ENCODE results near the gene CREB5.

The CREB5 gene

GRCh38 chr7:28695300-28696295 lies 283.3 kb downstream of the CREB5 start:
- no peak for FAIRE-seq

DNA sequence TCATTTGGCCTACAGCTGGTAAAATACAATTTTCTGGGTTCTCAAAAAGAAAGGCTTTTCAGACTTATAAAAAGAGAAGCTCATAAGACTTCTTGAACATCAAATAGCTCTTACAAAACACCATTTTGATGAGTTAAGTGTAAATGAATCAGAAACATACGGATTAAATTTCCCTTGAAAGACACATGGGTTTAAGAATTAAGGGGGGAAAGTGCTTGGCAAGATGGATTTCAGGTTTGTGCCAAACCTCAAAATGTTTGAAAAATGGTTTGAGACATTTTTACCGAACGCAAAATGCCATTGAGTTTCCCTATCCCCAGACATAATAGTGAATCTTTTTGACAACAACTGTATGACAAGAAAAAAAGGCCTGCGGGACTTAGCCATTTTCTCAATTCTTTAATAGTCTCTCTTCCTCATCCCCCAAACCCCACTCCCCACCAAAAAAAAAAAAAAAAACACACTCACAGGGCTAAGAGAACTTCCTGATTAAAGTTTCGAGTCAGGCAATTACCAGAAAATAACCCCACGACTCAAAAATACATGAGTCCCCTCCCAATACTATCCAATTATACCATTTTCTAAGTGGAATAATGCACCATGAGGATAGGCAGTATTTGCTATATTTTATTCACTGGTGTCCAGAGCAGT lies 285.7 kb downstream of the CREB5 start:
- FAIRE-seq: no peak

DNA sequence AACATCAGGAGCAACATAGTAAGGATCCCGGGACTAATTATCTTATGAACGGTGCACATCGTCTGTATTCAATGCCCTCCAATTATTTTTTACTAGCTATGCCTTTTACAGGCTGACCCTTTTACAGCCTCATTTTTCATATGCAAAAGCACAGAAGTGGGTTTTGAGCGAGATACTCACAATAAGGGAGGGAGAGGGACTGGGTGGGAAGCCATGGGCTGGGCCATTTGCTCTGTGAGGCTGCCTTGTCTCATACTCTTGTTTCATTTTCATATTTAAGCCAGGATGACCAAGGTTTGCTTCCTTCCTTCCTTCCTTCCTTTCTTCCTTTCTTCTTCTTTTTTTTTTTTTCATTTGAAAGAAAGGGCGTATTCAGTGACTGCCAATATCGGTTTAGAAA lies 286.5 kb downstream of the CREB5 start:
- FAIRE-seq: no peak

DNA sequence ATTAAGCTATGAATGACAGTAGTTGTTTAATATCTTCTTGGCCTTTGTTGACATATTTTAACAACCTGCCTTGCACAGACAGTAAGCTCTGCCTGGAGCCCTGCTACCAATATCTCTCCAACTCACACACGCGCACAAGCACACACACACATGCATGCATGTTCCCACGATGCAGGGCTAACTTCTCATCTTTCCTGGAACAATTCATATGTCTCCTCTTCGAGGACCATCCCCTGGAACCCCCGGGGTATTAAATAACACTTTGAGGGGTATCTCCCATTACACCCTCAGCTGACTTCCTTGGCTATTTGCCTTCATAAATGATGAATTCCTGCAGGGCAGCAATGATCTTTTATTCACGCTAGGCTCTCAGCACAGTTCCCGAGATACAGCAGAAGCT lies 287.8 kb downstream of the CREB5 start:
- no peak for FAIRE-seq

GRCh38 chr7:28700790-28701203 lies 288.5 kb downstream of the CREB5 start:
- FAIRE-seq: no peak

DNA sequence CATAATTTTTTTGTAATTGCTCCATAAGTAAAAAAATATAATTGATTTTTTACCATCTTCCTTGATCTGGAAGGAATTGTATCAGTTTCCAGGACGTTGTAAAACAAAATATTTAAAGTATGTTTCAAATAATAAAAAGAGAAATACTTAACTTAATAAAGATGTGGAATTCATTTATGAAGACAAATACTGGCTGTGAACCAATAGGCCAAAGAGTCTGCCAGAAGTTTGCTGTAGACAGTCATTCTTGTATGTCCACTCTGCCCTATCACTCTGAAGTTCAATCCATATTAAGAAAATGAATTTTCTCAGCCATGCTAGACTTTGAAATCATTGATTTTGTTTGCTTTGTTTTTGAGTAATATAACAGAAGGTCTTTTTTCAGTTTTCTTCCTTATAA lies 289.4 kb downstream of the CREB5 start:
- no peak for FAIRE-seq

DNA sequence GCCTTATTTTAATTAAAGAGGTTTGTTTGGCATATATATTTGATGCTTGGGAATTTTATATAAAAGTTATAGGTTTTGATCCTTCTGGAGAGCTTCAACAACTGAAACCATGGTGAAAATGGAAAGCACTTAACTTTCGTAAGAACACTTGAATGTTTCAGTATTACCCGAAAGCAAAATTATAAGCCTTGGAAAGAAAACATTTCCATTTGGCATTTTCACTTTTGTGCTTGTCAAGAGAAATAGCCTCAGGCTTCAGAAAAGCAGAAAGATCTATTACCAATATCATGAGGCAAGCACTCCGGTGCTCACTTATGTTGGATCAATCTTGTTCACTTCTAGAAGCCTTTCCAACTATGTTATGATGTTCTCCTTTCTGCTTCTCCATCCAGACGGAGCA lies 289.9 kb downstream of the CREB5 start:
- no peak for FAIRE-seq

DNA sequence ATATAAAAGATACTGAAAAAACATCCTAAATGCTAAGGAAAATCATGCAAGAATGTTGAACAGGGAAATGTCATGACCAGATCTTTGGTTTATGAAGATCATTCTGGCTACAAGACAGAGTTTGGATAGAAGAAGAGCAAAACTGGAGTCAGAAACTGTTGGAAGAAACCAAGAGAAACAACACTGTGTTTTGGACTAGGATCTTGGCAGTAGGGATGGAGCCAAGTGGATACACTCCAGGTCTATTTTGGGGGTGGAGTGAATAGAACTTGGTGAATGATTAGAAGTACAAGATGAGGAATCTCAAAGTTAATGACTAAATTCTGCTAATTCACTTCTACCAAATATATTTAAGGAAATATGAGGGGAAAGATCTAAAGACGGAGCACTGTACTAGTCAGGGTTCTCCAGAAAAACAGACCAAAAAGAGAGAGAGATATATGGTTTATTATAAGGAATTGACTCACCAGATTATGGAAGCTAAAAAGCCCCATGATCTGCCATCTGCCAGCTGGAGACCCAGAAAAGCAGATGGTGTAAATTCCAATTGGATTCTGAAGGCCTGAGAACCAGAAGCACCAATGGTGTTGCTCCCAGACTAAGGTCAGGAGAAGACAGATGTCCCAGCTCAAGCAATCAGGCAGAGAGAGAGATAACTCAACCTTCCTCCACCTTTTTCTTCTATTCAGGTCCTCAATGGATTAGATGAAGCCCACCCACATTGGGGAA lies 290.9 kb downstream of the CREB5 start:
- FAIRE-seq: no peak

DNA sequence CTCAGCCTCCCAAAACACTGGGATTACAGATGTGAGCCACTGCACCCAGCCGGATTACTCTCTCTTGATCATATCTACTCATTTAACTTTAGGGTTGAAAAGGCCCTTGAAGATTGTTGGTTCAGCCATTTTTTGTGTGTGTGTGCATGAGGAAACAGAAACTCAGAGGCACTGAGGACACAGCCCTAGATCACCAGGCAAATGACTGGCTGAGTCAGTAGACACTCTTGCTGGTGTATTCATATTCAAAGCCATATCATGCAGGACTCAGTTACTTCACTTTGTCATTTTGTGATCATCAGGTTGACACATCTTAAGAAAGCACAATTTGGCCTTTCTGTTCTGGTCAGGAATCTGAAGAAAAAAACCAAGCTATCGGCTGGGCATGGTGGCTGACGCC lies 292.4 kb downstream of the CREB5 start:
- no peak for FAIRE-seq

DNA sequence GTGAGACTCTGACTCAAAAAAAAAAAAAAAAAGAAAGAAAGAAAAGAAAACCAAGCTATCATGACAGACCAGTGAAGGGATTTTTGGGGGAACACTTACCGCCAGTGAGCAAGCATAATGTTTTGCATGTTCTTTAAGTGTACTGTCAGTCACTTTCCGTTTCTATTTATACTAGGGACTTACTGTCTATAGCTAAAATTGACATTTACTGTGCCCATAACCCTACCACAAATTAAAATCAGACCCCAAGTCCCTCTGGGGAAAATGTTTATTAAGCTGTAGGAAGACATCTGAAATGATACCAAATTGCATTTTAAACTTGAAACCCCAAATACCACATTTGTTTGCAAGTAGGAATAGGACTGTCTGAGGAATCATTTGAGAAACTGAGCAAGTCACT lies 293.0 kb downstream of the CREB5 start:
- no peak for FAIRE-seq

DNA sequence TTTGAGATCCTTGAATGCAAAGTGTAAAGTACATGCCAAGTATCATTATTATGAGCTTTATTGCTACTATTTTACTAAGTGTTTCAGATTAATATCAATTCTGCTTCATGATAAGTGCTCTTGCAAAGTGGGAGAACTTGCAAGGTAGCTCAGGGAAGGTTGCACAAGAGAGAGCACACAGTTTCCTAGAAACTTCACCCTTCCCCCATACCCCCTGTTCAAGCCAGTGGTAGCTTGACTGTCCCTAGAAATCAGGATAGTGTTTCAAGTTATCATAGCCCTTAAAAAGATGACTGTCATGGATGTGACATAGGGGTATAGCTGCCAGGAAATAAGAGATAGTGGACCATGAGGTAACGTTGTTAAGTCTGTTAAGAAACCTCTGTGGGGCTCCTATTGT lies 294.3 kb downstream of the CREB5 start:
- no peak for FAIRE-seq

DNA sequence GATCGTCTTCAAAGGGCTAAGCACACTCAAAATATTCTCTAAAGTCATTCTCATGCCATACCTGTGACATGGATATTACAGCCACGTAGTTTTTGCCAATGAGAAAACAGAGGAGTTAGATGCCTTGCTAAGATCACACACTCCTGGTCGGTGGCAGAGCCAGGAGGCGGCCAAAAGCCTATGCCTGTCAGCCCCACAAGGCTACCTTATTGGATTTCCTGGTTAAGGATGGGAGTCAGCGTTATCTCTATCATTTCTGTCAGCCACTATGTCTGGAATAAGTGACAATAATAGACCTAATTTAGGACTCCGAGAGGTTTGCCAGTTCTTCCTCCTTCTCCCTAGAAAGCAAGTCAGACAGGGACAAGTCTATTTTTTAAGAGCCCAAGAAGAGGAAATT lies 295.0 kb downstream of the CREB5 start:
- no peak for FAIRE-seq

DNA sequence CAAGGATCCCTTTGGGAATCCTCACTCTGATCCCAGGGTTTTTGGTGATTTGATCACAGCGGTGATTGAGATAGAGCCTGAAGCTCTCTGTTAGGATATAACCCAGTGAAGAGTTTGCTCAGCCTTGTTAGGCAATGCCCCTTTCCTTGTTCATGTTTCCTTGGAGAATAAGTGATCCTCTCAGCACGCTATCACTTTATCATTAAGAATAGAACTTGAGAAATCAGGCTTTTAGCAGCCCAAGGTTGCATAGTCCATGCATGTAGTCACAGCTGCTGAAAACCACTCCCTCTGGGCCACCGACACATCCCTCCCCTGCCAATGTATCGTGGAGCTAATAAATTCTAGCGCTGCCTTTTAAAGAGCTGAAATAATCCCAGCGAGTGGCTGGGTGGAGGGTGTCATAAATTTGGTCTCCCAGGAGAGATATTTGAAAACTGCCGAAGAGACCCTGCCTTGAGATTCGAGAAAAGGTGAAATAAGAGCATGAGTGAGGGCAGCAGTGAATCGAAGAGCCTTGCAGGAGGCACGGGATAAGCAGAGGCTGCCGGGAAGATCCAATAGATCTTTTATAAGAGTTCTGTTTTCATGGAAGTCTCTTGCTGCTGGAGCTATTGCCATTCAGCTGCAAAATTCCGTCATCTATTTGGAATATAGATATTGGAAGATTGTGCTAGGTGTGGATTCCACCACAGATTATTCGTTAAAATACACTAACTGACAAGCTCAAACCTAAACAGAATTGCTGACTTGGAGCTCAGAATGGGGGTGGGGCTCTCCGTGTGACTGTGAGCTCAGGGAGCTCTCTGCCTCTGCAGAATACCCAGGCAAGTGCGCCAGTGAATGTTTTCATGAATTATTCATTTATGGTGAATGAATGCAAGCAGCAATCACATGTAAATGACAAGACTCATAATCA lies 296.0 kb downstream of the CREB5 start:
- no peak for FAIRE-seq

GRCh38 chr7:28709748-28710147 lies 297.4 kb downstream of the CREB5 start:
- no peak for FAIRE-seq

DNA sequence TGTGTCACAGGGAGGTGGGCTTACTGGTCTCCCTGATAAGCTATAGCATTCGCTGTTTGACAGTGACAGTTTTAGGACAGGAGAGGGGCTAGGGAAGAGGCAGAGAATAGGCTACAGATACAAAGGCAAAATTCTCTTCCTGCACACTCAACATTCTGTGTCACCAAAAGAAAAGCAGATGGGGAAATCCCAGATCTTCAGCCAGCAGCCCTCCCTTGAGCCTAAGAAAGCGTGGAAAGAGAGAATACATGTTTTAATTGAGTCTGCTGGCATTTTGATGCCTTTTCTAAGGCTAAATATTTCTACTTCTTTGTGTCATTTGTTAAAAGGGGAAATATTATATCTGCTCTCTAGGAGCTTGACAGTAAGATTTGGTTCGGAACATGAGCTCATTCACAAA lies 298.8 kb downstream of the CREB5 start:
- no peak for FAIRE-seq

DNA sequence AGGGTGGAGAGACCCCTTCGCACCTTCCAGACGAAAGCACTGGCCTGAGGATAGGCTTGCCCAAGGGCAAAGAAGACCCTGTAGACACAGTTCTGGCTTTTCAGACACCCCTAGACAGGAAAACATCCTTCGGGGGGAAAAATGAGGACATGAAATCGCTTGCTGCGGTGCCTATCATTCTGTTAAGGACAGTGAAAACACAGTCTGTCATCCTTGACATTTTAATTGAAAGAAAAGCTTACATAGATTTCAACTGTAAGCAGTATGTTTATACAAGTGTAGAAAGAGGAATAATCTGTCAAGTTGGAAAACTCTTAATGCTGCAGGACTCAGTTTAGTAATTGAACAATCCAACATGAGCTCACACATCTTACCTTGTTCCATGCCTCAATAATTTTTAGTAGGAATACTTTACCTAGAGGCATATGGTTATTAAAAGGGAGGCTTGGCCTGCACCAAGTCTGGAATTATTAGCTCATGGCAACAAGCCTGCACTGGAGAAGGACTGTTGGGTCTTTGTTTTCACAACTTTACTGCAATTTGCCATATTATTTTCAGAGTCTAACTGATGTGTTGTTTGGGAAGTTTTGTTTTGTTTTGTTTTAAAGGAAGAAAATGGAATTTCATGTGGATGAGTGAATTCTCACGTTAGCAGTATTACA lies 302.3 kb downstream of the CREB5 start:
- no peak for FAIRE-seq

- no peak for FAIRE-seq
Measured at GRCh38 chr7:28717445-28718054, 305.2 kb downstream of the CREB5 start.

GRCh38 chr7:28718055-28718481 lies 305.8 kb downstream of the CREB5 start:
- FAIRE-seq: no peak

DNA sequence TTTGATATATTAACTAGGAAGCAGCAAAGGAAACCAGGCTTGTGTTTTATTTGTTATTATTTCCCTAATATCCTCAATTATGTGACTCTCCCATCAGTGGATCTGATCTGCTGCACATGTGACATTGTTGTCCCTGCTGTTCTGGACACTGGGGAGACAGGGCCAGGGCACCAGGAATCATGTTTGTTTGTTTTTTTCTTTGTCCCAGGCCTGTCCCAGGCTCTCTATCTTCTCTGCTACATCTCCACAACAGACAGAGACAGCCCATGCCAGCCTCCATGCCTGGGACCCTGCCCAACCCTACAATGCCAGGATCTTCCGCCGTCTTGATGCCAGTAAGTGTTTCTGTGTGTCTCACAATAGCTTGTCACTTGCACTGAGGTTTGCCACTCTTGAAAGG lies 306.2 kb downstream of the CREB5 start:
- FAIRE-seq: no peak

DNA sequence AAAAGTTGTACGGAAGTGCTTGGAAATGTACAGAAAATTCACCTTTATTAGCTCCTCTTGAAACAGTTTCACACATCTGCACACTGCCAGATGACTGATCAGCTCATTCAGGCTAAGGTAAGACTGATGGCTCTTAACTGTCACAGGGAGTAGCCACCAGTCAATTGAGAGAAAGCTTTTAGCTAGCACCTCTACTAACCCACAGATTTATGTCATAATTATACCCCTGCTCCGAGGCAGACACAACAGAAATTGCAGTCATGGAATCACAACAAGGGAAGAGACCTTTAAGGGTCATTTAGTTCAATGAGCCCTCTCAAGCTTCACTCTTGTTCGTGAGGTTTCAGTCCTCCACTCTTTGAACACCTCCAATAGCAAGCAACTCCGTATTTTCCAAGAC lies 310.4 kb downstream of the CREB5 start:
- FAIRE-seq: no peak

- FAIRE-seq: no peak
Measured at GRCh38 chr7:28723336-28723735, 311.0 kb downstream of the CREB5 start.

Measured in TTC549 (cell line).